ENCODE results near the gene MRPL41. TPM values are rescaled to one million over a fixed set of nuclear protein-coding genes. Genes with fewer than 3 reads are reported as not detected.
"Not testable (repeated sequence)": the region's sequence is repeated elsewhere in the genome, so short reads cannot be mapped to it uniquely, and the experiment has no call there.

Gene MRPL41
- total RNA-seq, 4 donors from 2014 or later: 44.1 to 70.0 (median 55.3) TPM

DNA sequence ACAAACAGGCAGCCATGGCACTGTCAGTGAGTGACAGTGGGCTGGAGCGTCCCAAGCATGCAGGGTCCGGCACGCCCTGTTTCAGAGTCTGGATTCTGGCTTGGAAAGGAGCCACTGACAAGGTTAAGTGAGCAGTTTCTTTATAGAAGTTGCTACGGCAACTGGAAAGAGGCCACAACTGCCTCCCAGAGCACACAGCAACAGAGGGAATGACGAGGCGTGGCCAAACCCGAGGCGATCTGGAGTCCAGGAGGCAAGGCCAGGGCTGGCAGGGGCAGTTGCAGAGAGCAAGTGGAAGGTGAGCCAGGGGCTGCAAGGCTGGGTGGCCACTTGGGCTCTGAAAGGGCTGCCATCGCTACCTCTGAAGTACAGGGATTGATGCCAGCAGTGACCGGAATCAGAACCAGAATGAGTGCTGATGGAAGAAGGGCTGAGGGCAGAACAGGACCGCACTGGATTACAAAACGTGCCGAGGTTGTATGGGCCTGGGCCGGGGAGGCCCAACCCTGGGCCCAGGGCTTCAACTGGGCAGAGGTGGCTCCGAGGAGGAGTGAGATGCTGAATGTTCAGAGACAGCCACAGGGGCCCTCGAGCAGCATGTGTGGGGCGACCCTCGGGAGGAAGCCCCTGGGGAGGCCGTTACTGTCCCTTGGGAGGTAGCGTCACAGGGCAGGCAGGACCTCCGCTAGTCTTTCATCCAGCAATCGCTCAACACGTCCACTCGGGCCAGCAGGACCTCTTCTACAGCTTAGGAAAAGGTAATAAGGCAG lies 4.6 kb downstream of the MRPL41 start:
- no peak for TF ChIP-seq CTCF (IDR thresholded peaks at IDR 0.05)
- TF ChIP-seq POLR2A (IDR thresholded peaks at IDR 0.05): no peak
- no peak for TF ChIP-seq POLR2AphosphoS5 (IDR thresholded peaks at IDR 0.05)
- no peak for TF ChIP-seq EP300 (IDR thresholded peaks at IDR 0.05)
- DNase-seq (ENCODE audit: low spot score in 2 of 2): no peak
- Histone ChIP-seq H3K27ac (no peak overlapping the region), H3K9me3 (no peaks in the 10 kb centered on the region), H3K36me3 (peaks cover 47% of the 10 kb centered on the region), H3K4me1 (peaks cover 10% of the 10 kb centered on the region), H3K4me3 (no peak overlapping the region), H3K27me3 (no peaks in the 10 kb centered on the region)
- 82% methylated on average over 24 of the region's 24 CpGs for WGBS

DNA sequence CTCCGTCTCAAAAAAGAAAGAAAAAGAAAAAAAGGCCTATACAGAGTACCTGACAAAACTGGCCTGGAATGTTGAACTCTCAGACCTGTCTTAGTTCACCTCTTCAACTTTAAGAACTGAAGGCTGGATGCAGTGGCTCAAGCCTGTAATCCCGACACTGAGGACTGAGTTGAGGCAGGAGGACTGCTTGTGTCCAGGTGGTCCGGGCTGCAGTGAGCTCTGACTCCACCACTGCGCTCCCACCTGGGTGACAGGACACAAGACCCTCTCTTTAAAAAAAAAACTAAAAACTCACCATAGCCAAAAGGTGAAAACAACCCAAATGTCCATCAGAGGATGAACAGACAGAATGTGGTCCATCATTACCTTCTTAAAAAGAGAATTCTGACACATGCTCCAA lies 6.4 kb downstream of the MRPL41 start:
- Histone ChIP-seq H3K27ac (no peak overlapping the region), H3K9me3 (no peaks in the 10 kb centered on the region), H3K27me3 (no peaks in the 10 kb centered on the region), H3K4me3 (no peak overlapping the region), H3K4me1 (no peaks in the 10 kb centered on the region), H3K36me3 (peaks cover 56% of the 10 kb centered on the region)
- DNase-seq (ENCODE audit: low spot score in 2 of 2): no peak
- 94% methylated on average over 4 of the region's 4 CpGs for WGBS
- TF ChIP-seq CTCF (IDR thresholded peaks at IDR 0.05) (no peak), POLR2AphosphoS5 (IDR thresholded peaks at IDR 0.05) (no peak), EP300 (IDR thresholded peaks at IDR 0.05) (no peak), POLR2A (IDR thresholded peaks at IDR 0.05) (no peak)

GRCh38 chr9:137564134-137564533 lies 12.5 kb downstream of the MRPL41 start:
- no peak for DNase-seq (ENCODE audit: low spot score in 2 of 2)
- no peak overlapping the region for H3K27ac ChIP-seq
- 94% methylated on average over 10 of the region's 10 CpGs for WGBS
- peaks cover 38% of the 10 kb centered on the region for H3K36me3 ChIP-seq
- no peaks in the 10 kb centered on the region for H3K27me3 ChIP-seq
- no peaks in the 10 kb centered on the region for H3K4me1 ChIP-seq
- no peaks in the 10 kb centered on the region for H3K9me3 ChIP-seq
- TF ChIP-seq POLR2A (IDR thresholded peaks at IDR 0.05) (no peak), POLR2AphosphoS5 (IDR thresholded peaks at IDR 0.05) (no peak), EP300 (IDR thresholded peaks at IDR 0.05) (no peak), CTCF (IDR thresholded peaks at IDR 0.05) (no peak)
- H3K4me3 ChIP-seq: no peak overlapping the region

DNA sequence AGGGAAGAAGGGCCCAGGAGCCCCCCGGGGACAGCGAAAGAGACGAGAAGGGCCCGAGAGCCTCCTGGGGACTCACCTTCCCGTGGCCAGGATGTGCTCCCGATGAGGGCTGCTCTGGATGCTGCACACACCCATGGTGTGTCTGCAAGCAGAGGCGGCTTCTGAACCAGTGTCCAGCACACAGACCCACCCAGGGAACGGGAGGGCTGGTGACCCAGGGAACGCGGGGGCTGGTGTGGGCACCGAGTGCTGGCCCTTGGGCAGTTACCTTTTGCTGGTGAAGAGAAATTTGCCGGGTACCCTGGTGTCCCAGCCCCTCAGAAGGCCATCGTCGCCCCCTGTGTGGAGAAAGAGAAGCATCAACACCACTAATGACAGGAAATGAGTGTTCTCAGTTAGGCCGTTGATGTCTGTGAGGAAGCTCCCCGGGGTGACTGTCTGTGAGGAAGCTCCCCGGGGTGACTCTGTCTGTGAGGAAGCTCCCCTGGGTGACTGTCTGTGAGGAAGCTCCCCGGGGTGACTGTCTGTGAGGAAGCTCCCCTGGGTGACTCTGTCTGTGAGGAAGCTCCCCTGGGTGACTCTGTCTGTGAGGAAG lies 13.2 kb downstream of the MRPL41 start:
- no peak for DNase-seq (ENCODE audit: low spot score in 2 of 2)

GRCh38 chr9:137568445-137568844 lies 16.8 kb downstream of the MRPL41 start:
- peaks cover 33% of the 10 kb centered on the region for H3K36me3 ChIP-seq
- 74% methylated on average over 5 of the region's 5 CpGs for WGBS
- not testable (repeated sequence) for H3K4me3 ChIP-seq; H3K27me3 ChIP-seq; H3K9me3 ChIP-seq; H3K4me1 ChIP-seq; DNase-seq (ENCODE audit: low spot score in 2 of 2); H3K27ac ChIP-seq

More for the DNA sequence above, 13.2 kb downstream of the MRPL41 start:
- Histone ChIP-seq H3K27me3 (no peaks in the 10 kb centered on the region), H3K4me3 (no peak overlapping the region), H3K4me1 (no peaks in the 10 kb centered on the region), H3K36me3 (peaks cover 31% of the 10 kb centered on the region), H3K9me3 (no peaks in the 10 kb centered on the region), H3K27ac (no peak overlapping the region)
- TF ChIP-seq CTCF (IDR thresholded peaks at IDR 0.05) (no peak), POLR2A (IDR thresholded peaks at IDR 0.05) (no peak), POLR2AphosphoS5 (IDR thresholded peaks at IDR 0.05) (no peak), EP300 (IDR thresholded peaks at IDR 0.05) (no peak)
- WGBS: 100% methylated on average over 6 of the region's 18 CpGs

All from suprapubic skin (tissue), 4 donors.